Activated CD8-positive, alpha-beta memory T cell treated with anti-CD3 and anti-CD28 coated beads, Interleukin-2, amount 50 U/mL, for 48 hours (primary cell): Measurements from ENCODE around the gene OR5L1.

Experiments used
- DNase-seq: peaks from one replicate; pipeline ENCODE4 v3.0.0-alpha.2; 2020

OR5L1 gene

DNA sequence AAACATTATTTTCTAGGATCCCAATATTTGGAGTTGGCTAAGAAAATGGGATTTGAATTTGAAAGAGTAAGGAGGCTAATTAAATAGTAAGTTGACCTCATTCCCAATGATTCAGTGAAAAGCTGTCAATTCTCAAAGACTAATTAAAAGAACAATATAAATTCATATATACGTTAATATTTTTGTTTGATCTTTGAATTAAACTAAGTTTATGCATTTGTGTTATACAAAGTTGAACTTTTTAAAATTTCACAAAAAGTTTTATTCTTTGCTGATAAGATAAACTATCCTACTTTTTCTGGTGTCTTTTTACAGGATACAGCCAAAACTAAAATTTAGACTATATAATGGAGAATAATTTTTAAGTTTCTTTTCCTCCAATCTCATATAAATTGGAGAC is at the start of gene OR5L1:
Gene OR5L1, plus strand, starts transcription at position 301 of the 400 bp plus-strand sequence. CDS start 100 bp downstream, outside the sequence.
- no peak for DNase-seq

DNA sequence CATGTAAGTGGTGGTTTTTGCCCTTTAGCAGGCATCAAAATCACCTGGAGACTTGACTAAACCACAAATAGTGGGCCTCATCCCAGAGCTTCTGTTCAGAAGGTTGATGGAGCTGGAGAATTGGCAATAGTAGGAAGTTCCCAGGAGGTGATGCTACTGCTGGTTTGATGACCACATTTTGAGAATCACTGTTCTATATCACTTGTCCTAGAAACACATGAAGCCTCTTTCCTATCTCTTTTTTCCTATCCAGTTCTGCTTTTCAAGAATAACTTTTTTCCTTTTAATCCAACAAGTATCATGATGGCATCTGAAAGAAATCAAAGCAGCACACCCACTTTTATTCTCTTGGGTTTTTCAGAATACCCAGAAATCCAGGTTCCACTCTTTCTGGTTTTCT is 38.0 kb upstream of the OR5L1 start, which contains the start of gene OR5D13:
Gene OR5D13, plus strand, starts transcription at position 301 of the 400 bp plus-strand sequence. Its CDS starts 0 bp downstream, at position 301.
- DNase-seq: no peak

DNA sequence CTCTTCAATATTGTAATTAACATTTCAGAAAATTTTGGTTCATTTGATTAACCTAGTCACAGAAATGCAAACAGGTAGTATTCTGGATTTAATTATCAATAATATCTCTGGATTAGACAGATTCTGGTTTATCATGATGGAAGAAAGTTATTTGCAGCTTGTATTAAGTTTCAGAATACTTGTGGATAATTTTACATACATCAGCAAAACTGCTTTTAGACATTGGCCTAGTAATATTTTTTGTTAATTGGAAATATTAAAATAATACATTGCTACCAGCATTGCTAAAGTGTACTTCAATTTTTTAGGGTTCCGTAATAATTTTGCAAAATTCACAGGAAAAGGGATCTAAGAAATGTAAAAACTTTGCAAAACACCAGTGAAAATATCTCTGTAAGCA is 19.6 kb upstream of the OR5L1 start:
- no peak for DNase-seq

DNA sequence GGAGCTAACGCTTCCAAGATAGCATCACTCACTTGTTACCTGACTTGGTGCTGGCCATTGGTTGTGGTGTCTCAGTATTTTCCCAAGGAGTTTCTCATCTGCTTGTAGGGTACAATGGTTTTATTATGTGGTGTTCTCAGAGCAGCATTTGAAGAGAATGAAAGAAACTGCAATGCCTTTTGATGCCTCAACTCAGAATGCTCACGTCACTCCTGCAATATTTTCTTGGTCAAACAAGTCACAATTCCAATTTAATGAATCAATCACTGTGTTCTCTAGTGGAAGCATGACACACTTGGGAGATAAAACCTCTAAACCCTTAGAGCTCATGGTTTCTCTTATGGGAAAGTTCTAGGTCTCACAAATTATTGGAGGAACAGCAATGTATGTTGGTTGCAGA is 17.8 kb upstream of the OR5L1 start:
- no peak for DNase-seq

DNA sequence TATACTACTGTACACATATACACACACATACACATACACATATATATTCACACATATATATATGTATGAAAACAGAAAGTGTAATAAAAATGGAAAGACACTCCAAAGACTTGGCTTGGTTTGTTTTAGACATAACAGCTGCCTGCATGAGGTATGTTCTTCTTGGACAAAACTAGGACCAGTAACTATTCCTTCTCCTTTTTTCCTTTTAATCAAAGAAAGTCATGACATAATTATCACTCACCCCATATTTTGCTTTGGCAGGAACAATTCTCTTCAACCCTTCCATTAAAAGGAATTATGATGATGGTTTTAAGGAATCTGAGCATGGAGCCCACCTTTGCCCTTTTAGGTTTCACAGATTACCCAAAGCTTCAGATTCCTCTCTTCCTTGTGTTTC is 15.9 kb upstream of the OR5L1 start, which contains the start of gene OR5D14:
Gene OR5D14, plus strand, starts transcription at position 301 of the 400 bp plus-strand sequence. Its CDS starts 0 bp downstream, at position 301.
- DNase-seq: no peak

DNA sequence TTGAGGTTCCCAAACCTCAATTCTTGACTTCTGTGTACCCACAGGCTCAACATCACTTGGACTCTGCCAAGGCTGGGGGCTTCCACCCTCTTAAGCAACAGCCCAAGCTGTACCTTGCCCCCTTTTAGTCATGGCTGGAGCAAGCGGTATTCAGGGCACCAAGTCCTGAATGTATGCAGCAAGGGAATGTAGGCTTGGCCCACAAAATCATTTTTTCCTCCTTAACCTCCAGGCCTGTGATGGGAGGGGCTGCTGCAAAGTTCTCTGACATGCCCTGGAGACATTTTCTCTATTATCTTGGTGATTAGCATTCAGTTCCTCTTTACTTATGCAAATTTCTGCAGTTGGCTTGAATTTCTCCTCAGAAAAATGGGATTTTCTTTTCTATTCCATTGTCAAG is 4.9 kb upstream of the OR5L1 start:
- no peak for DNase-seq

DNA sequence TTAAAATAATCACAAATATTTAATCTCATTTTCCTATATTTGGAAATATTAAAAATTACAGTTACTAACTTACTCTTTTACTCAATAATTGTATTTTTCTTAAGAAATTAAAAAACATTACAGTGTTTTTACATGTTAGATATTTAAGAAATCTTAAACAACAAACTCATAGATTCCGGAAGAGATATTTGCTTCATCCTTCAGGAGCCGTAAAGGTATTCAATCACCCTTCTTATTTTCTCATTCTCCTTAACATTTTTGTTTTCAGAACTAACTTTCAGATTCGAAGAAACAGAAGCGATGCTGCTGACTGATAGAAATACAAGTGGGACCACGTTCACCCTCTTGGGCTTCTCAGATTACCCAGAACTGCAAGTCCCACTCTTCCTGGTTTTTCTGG is 8.2 kb downstream of the OR5L1 start, which contains the start of gene OR5D18:
Gene OR5D18, plus strand, starts transcription at position 301 of the 400 bp plus-strand sequence. Its CDS starts 0 bp downstream, at position 301.
- DNase-seq: no peak

DNA sequence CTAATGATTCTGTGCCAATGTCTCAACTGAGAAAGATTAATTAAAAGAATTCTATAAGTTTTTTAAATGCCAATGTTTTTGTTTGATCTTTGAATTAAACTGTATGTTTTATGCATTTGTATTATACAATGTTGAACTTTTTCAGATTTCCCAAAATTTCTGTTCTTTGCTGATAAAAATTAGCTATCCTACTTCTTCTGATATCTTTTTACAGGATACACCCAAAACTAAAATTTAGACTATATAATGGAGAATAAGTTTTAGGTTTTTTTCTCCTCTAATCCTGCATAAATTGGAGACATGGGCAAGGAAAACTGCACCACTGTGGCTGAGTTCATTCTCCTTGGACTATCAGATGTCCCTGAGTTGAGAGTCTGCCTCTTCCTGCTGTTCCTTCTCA is 15.8 kb downstream of the OR5L1 start, which contains the start of gene OR5L2:
Gene OR5L2, plus strand, starts transcription at position 301 of the 400 bp plus-strand sequence. Its CDS starts 0 bp downstream, at position 301.
- DNase-seq: no peak

DNA sequence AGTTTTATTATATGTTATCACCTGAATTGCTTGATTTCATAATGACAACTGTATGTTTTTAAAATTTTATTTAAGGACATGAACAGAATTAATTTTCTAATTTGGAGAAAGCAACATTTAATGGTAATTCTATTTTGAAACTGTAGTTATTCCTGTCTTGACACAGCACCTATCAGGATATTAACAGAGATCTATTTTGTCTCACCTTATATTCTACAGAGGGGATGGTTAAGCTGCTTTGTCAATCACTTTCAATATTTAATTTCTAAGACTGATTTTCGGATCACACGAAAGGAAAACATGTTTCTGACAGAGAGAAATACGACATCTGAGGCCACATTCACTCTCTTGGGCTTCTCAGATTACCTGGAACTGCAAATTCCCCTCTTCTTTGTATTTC is 27.3 kb downstream of the OR5L1 start, which contains the start of gene OR5D16:
Gene OR5D16, plus strand, starts transcription at position 301 of the 400 bp plus-strand sequence. Its CDS starts 0 bp downstream, at position 301.
- DNase-seq: no peak

DNA sequence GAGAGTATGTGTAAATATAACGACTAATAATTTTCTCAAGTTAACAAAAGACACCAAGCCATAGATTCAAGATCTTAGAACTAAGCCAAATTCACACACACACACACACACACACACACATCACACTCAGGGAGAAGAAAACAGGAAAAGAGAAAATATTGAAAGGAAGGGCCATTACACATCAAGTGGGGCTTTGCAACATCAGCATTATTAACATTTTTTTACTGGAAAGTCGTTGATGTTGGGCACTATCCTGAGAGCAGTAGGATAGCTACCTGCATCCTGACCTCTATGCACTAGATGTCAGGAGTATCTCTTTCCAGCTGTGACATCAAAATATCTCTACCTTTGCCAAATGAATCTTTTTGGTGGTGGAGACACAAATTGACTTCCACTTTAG is 36.3 kb downstream of the OR5L1 start:
- DNase-seq: no peak

DNA sequence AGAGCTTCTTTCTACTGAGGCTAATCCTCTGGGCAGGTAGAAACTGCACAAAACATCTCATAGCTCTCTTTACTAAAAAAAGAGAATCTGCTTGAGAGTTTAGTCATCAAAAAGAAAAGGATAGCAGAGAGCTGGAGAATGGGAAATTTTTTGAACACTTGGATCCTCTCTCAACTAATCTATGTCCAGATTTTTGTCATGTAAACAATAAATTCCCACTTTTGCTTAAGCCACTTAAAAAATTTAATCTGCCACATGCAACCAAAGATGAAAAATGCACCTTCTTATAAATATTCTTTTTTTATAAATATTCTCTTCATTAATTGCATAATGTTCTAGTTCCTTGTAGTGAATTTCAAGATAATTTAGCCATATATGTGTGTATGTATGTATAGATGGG is 37.9 kb downstream of the OR5L1 start:
- no peak for DNase-seq

DNA sequence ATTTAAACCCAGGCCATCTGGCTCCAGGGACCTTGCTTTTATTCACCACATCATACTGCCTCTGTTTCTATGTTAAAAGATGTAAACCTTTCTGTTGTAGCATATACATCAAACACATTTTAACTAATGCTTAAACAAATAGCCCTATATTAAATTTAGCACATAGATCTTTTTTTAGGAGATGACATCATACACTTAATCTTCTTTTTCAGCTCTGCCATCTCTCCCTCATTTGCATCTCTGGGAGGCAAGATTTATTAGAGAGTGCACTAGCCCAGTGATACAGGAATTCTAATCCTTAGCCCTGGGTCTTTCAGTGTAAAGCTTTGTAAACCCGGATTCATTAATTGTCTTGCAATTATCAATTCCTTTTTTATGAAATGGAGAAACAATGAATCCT is 41.0 kb downstream of the OR5L1 start:
- no peak for DNase-seq

DNA sequence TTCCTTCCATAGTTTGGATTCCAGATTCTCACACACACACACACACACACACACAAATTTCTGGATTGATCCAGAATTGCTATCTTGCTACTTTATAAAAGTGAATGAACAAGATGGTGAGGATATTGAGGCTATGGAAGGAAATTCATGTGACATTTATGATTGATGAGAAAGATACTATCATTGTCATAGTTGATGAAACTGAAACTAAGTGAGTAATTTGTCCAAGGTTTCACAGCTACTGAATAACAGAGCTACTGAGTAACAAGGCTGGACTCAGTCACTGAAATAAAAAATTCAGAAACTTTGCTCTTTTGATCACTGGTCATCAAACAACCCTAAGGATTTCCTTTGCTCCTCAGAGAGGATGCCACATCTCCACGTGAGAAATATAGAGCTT is 43.5 kb downstream of the OR5L1 start:
- no peak for DNase-seq
